ENCODE measurements around the gene CGNL1.

DNA sequence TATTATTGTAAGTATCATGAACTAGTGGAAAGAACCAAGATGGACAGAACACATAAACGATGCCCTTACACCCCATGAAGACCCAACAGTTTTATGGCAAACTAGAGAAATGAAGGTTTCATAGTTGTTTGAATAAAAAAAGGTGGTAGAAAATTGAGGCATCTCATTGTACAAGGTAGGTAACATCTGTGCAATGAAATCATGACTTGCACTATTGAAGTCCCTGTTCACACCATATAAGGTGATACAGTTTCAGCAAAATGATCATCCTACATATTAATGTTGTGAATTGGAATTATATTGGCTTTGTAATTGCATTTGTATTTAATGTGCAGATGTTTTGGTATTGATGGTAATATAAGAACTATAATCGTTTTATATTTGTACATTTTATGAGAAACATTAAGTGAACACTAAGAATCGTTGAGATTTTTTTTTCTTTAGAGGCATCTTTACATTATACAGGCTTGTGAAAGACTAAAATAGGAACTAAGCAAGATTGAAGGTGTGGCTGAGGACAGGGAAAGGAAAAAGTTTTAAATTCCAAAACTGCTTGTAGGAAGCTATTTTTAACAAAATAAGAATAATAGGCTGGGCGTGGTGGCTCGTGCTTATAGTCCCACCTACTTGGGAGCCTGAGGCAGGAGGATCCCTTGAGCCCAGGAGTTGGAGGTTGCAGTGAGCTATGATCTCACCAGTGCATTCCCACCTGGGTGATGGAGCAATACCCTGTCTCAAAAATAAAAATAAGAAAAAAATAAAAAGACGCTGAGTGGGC is 48.5 kb downstream of the CGNL1 start:
- TF ChIP-seq, protein P1, sequence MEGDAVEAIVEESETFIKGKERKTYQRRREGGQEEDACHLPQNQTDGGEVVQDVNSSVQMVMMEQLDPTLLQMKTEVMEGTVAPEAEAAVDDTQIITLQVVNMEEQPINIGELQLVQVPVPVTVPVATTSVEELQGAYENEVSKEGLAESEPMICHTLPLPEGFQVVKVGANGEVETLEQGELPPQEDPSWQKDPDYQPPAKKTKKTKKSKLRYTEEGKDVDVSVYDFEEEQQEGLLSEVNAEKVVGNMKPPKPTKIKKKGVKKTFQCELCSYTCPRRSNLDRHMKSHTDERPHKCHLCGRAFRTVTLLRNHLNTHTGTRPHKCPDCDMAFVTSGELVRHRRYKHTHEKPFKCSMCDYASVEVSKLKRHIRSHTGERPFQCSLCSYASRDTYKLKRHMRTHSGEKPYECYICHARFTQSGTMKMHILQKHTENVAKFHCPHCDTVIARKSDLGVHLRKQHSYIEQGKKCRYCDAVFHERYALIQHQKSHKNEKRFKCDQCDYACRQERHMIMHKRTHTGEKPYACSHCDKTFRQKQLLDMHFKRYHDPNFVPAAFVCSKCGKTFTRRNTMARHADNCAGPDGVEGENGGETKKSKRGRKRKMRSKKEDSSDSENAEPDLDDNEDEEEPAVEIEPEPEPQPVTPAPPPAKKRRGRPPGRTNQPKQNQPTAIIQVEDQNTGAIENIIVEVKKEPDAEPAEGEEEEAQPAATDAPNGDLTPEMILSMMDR (IDR thresholded peaks at IDR 0.05; ENCODE audit: low read length): no peak
- TF ChIP-seq EZH2 (IDR thresholded peaks at IDR 0.05; ENCODE audit: borderline replicate concordance, low read length): no peak
